ENCODE data around the gene COL1A1. TPM values are rescaled to one million over a fixed set of nuclear protein-coding genes. Genes with fewer than 3 reads are reported as not detected.

COL1A1 gene
- polyA plus RNA-seq, 1 of the 3 experiments (the other 2 are of a cell fraction), result 1,461 TPM

DNA sequence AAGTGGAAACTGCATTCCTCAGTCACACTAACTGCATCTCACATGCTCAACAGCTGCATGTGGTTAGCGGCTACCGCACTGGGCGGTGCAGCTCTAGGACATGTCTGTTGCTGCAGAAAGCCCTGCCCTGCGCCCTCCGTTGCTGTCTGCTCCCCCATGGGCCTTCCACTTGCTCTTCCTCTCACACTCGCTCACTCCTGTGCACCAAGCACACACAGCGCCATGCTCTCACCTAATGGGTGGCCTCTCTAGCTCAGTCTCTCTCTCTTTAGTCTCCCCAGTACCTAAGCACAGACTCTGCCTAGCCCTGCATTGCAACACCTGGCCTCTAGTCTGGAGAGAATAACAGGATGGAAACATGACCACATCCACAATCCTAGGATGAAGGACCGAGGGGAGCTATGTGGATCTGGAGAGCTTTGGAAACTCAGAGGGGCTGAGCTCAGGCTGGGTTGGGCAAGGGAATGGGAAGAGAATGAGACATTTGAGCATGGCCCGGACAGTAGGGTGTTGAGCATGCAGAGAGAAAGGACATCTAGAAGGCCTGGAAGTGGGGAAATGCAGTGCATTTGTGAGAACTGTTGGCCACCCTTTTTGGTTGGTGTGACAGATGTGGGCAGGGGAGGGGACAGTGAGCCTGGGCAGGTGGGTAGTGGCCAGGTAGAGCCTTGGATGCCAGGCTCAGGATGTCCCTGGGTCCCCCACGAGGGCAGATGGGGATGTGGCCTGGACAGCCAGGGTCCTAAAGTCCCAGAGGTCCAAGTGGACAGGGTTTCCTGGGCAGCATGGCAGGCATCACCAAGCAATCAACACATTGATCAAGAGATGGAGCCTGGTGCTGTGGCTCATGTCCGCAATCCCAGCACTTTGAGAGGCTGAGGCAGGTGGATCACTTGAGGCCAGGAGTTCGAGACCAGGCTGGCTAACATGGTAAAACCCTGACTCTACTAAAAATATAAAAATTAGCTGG is 19.6 kb downstream of the COL1A1 start:
- no peak overlapping the region for H3K9ac ChIP-seq
- H4K20me1 ChIP-seq (ENCODE audit: insufficient read depth), result peaks cover 54% of the 10 kb centered on the region
- H3K9me3 ChIP-seq, result no peaks in the 10 kb centered on the region
- no peak for DNase-seq
- H3K4me2 ChIP-seq, result no peak overlapping the region
- TF ChIP-seq POLR2AphosphoS5 (IDR thresholded peaks at IDR 0.05; ENCODE audit: low read depth, low read length), result peak; percentile 41; the same call in 1 of the 2 replicates
- TF ChIP-seq, protein P1, sequence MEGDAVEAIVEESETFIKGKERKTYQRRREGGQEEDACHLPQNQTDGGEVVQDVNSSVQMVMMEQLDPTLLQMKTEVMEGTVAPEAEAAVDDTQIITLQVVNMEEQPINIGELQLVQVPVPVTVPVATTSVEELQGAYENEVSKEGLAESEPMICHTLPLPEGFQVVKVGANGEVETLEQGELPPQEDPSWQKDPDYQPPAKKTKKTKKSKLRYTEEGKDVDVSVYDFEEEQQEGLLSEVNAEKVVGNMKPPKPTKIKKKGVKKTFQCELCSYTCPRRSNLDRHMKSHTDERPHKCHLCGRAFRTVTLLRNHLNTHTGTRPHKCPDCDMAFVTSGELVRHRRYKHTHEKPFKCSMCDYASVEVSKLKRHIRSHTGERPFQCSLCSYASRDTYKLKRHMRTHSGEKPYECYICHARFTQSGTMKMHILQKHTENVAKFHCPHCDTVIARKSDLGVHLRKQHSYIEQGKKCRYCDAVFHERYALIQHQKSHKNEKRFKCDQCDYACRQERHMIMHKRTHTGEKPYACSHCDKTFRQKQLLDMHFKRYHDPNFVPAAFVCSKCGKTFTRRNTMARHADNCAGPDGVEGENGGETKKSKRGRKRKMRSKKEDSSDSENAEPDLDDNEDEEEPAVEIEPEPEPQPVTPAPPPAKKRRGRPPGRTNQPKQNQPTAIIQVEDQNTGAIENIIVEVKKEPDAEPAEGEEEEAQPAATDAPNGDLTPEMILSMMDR (IDR thresholded peaks at IDR 0.05), result no peak; the same call in 1 of the 2 replicates
- H3K4me1 ChIP-seq (ENCODE audit: control insufficient read depth in 1 of 2, insufficient read depth in 2 of 2, low read depth in 1 of 2, low read length in 1 of 2), result peaks cover 21 to 39% of the 10 kb centered on the region in 2 experiments; a peak in 3 of 4 replicates
- no peaks in the 10 kb centered on the region for H3K27me3 ChIP-seq (ENCODE audit: insufficient read depth)
- H3K27ac ChIP-seq (ENCODE audit: low read depth in 2 of 2, low read length in 1 of 2), result peak overlapping the region in 1 of 2 experiments; percentile 100; a peak in 2 of 4 replicates
- peaks cover 88% of the 10 kb centered on the region for H3F3A ChIP-seq (replicated peaks; ENCODE audit: insufficient read depth)
- peaks cover 26 to 29% of the 10 kb centered on the region in 2 experiments for H3K36me3 ChIP-seq (replicated peaks in 1 of 2; ENCODE audit: control insufficient read depth in 1 of 2, insufficient read depth in 2 of 2, low read length in 1 of 2)
- H2AFZ ChIP-seq (ENCODE audit: low read depth), result no peak overlapping the region
- no peaks in the 10 kb centered on the region for H3K9me2 ChIP-seq
- no peak overlapping the region for H3K4me3 ChIP-seq (ENCODE audit: low read depth in 2 of 2, low read length in 1 of 2)
- WGBS (ENCODE audit: low lambda C conversion rate), result 91% methylated on average over 11 of the region's 12 CpGs
- POLR2A ChIA-PET, result no interaction called here
- H3K79me2 ChIP-seq (ENCODE audit: insufficient read depth), result peaks cover 3% of the 10 kb centered on the region; the same call in 1 of the 2 replicates
- CTCF ChIA-PET, result interaction anchor here (0.5 to 4.0 kb wide), 12 partner anchors 8 to 254 kb away, joined by 3 to 31 read pairs (median 4); partner anchors contain the start of gene COL1A1

DNA sequence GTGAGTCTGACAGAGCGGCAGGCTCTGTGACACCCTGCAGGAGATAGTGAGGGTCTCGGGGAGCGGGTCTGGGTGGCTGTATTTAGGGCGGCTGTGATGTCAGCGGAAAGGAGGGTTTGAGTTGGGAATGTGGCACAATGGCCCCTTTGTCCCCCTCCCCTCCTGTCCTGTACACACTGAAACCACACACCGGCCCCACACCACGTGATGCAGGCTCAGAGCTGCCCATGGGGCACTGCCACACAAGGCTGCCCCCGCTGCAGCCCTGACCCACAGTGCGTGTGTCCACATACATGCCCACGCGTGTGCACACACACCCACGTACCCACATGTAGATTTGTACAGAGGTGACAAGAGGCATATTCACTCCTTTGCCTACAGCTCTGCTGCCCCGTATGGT is 20.3 kb downstream of the COL1A1 start:
- Histone ChIP-seq H3K9me3 (no peaks in the 10 kb centered on the region), H3F3A (replicated peaks; ENCODE audit: insufficient read depth) (peaks cover 81% of the 10 kb centered on the region), H3K4me1 (ENCODE audit: control insufficient read depth in 1 of 2, insufficient read depth in 2 of 2, low read depth in 1 of 2, low read length in 1 of 2) (peaks cover 21 to 43% of the 10 kb centered on the region in 2 experiments; a peak in 3 of 4 replicates), H3K79me2 (ENCODE audit: insufficient read depth) (peaks cover under 1% of the 10 kb centered on the region; the same call in 1 of the 2 replicates), H3K4me2 (no peak overlapping the region), H3K4me3 (ENCODE audit: low read depth in 2 of 2, low read length in 1 of 2) (no peak overlapping the region), H3K27me3 (ENCODE audit: insufficient read depth) (no peaks in the 10 kb centered on the region), H3K27ac (ENCODE audit: low read depth in 2 of 2, low read length in 1 of 2) (peak overlapping the region in 1 of 2 experiments; percentile 100; a peak in 2 of 4 replicates), H3K36me3 (replicated peaks in 1 of 2; ENCODE audit: control insufficient read depth in 1 of 2, insufficient read depth in 2 of 2, low read length in 1 of 2) (peaks cover 19 to 23% of the 10 kb centered on the region in 2 experiments), H2AFZ (ENCODE audit: low read depth) (no peak overlapping the region), H3K9ac (no peak overlapping the region), H4K20me1 (ENCODE audit: insufficient read depth) (peaks cover 46% of the 10 kb centered on the region), H3K9me2 (no peaks in the 10 kb centered on the region)
- TF ChIP-seq SMC3 (IDR thresholded peaks at IDR 0.05; ENCODE audit: low read depth, low read length) (no peak), USF1 (IDR thresholded peaks at IDR 0.05; ENCODE audit: borderline replicate concordance, low read depth) (no peak), SIN3A (IDR thresholded peaks at IDR 0.05; ENCODE audit: borderline replicate concordance, low read depth, low read length) (no peak), RAD21 (IDR thresholded peaks at IDR 0.05; ENCODE audit: low read length) (no peak), MXI1 (IDR thresholded peaks at IDR 0.05; ENCODE audit: low read depth, low read length) (no peak), JUND (IDR thresholded peaks at IDR 0.05) (no peak), TAF1 (IDR thresholded peaks at IDR 0.05; ENCODE audit: borderline replicate concordance, low read depth, low read length) (no peak), GABPA (IDR thresholded peaks at IDR 0.05; ENCODE audit: low read depth) (no peak), RFX5 (IDR thresholded peaks at IDR 0.05; ENCODE audit: low read length) (no peak)
- TF ChIP-seq, protein P2, sequence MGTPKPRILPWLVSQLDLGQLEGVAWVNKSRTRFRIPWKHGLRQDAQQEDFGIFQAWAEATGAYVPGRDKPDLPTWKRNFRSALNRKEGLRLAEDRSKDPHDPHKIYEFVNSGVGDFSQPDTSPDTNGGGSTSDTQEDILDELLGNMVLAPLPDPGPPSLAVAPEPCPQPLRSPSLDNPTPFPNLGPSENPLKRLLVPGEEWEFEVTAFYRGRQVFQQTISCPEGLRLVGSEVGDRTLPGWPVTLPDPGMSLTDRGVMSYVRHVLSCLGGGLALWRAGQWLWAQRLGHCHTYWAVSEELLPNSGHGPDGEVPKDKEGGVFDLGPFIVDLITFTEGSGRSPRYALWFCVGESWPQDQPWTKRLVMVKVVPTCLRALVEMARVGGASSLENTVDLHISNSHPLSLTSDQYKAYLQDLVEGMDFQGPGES (IDR thresholded peaks at IDR 0.05; ENCODE audit: low read depth, low read length), result no peak
- TF ChIP-seq, protein P3, sequence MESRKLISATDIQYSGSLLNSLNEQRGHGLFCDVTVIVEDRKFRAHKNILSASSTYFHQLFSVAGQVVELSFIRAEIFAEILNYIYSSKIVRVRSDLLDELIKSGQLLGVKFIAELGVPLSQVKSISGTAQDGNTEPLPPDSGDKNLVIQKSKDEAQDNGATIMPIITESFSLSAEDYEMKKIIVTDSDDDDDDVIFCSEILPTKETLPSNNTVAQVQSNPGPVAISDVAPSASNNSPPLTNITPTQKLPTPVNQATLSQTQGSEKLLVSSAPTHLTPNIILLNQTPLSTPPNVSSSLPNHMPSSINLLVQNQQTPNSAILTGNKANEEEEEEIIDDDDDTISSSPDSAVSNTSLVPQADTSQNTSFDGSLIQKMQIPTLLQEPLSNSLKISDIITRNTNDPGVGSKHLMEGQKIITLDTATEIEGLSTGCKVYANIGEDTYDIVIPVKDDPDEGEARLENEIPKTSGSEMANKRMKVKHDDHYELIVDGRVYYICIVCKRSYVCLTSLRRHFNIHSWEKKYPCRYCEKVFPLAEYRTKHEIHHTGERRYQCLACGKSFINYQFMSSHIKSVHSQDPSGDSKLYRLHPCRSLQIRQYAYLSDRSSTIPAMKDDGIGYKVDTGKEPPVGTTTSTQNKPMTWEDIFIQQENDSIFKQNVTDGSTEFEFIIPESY (IDR thresholded peaks at IDR 0.05; ENCODE audit: borderline replicate concordance, low read depth), result no peak
- TF ChIP-seq, protein P4, sequence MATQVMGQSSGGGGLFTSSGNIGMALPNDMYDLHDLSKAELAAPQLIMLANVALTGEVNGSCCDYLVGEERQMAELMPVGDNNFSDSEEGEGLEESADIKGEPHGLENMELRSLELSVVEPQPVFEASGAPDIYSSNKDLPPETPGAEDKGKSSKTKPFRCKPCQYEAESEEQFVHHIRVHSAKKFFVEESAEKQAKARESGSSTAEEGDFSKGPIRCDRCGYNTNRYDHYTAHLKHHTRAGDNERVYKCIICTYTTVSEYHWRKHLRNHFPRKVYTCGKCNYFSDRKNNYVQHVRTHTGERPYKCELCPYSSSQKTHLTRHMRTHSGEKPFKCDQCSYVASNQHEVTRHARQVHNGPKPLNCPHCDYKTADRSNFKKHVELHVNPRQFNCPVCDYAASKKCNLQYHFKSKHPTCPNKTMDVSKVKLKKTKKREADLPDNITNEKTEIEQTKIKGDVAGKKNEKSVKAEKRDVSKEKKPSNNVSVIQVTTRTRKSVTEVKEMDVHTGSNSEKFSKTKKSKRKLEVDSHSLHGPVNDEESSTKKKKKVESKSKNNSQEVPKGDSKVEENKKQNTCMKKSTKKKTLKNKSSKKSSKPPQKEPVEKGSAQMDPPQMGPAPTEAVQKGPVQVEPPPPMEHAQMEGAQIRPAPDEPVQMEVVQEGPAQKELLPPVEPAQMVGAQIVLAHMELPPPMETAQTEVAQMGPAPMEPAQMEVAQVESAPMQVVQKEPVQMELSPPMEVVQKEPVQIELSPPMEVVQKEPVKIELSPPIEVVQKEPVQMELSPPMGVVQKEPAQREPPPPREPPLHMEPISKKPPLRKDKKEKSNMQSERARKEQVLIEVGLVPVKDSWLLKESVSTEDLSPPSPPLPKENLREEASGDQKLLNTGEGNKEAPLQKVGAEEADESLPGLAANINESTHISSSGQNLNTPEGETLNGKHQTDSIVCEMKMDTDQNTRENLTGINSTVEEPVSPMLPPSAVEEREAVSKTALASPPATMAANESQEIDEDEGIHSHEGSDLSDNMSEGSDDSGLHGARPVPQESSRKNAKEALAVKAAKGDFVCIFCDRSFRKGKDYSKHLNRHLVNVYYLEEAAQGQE (IDR thresholded peaks at IDR 0.05; ENCODE audit: low read depth, low read length), result no peak
- POLR2A ChIA-PET, result no interaction called here
- 96% methylated on average over 13 of the region's 13 CpGs for WGBS (ENCODE audit: low lambda C conversion rate)
- CTCF ChIA-PET, result interaction anchor here (0.5 to 4.0 kb wide), 8 partner anchors 8 to 255 kb away, joined by 3 to 31 read pairs (median 4); partner anchors contain the start of gene COL1A1
- no peak for DNase-seq
